ENCODE results near the gene COL15A1. TPM values are rescaled to one million over a fixed set of nuclear protein-coding genes. Genes with fewer than 3 reads are reported as not detected.

COL15A1 gene
- total RNA-seq, 4 donors from 2014 or later = 8.0 to 15.2 (median 12.8) TPM

DNA sequence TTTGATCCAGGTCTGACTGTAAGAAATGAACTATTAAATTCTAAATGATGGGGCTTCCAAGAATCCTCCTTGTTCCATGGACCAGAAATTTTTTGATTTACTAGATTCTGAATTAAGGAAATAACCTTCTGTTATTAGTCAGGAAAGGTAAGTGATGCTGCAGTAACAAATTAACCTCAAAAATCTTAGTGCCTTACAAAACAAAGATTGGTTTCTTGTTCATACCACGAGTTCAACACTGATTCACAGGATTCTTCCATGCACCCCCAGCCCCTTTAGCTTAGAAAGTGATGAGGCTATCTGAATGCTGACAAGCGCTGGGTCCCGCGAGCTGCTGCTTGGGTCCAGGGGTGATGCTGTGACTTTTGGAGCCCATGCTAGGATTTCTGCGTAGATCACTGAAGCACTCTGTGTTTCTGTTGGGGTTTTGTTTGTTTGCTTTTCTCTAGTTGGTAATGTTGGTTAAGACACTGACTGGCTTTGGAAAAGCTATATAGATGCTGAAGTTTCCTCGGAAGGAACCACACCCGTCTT, 52.3 kb downstream of the COL15A1 start:
- H3K27me3 ChIP-seq = no peaks in the 10 kb centered on the region
- no peak overlapping the region for H3K27ac ChIP-seq
- TF ChIP-seq POLR2A (IDR thresholded peaks at IDR 0.05) = no peak
- TF ChIP-seq, protein P1, sequence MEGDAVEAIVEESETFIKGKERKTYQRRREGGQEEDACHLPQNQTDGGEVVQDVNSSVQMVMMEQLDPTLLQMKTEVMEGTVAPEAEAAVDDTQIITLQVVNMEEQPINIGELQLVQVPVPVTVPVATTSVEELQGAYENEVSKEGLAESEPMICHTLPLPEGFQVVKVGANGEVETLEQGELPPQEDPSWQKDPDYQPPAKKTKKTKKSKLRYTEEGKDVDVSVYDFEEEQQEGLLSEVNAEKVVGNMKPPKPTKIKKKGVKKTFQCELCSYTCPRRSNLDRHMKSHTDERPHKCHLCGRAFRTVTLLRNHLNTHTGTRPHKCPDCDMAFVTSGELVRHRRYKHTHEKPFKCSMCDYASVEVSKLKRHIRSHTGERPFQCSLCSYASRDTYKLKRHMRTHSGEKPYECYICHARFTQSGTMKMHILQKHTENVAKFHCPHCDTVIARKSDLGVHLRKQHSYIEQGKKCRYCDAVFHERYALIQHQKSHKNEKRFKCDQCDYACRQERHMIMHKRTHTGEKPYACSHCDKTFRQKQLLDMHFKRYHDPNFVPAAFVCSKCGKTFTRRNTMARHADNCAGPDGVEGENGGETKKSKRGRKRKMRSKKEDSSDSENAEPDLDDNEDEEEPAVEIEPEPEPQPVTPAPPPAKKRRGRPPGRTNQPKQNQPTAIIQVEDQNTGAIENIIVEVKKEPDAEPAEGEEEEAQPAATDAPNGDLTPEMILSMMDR (IDR thresholded peaks at IDR 0.05) = no peak
- WGBS, 2 donors = 94% methylated on average over 7 of the region's 7 CpGs
- H3K36me3 ChIP-seq = no peaks in the 10 kb centered on the region
- H3K4me1 ChIP-seq = peaks cover 20 to 52% of the 10 kb centered on the region in 2 donors
- H3K4me3 ChIP-seq (replicated peaks in 1 of 3) = no peak overlapping the region
- DNase-seq = no peak
- H3K9me3 ChIP-seq = no peaks in the 10 kb centered on the region
- intact Hi-C loops (cut with DNase I) = loop anchor here (5.0 kb wide), 1 partner anchor 134 kb away; no protein-coding TSS in a partner anchor

- TF ChIP-seq, protein P1 (IDR thresholded peaks at IDR 0.05) = no peak
- no peak for TF ChIP-seq POLR2A (IDR thresholded peaks at IDR 0.05)
- Histone ChIP-seq H3K27ac (peak overlapping the region in 1 of 3 donors; percentile 10), H3K9me3 (no peaks in the 10 kb centered on the region), H3K27me3 (no peaks in the 10 kb centered on the region), H3K4me1 (peaks cover 20 to 51% of the 10 kb centered on the region in 2 donors), H3K36me3 (no peaks in the 10 kb centered on the region), H3K4me3 (replicated peaks in 1 of 3) (no peak overlapping the region)
- 48 to 49% methylated on average over 4 of the region's 4 CpGs for WGBS, 2 donors
- DNase-seq = no peak
- intact Hi-C loops (cut with DNase I) = loop anchor here (5.0 kb wide), 1 partner anchor 135 kb away; no protein-coding TSS in a partner anchor
Observed at GRCh38 chr9:98997604-98998003, 53.9 kb downstream of the COL15A1 start.

GRCh38 chr9:98998441-98999151, 54.9 kb downstream of the COL15A1 start:
- intact Hi-C loops (cut with DNase I) = loop anchor here (5.0 kb wide), 1 partner anchor 136 kb away; no protein-coding TSS in a partner anchor
- peaks cover 14 to 41% of the 10 kb centered on the region in 2 donors for H3K4me1 ChIP-seq
- peak overlapping the region in 1 of 3 donors; percentile 0 for H3K27ac ChIP-seq
- DNase-seq = peak; percentile 71 to 74
- H3K9me3 ChIP-seq = no peaks in the 10 kb centered on the region
- no peaks in the 10 kb centered on the region for H3K36me3 ChIP-seq
- H3K4me3 ChIP-seq (replicated peaks in 1 of 3) = no peak overlapping the region
- WGBS, 2 donors = 24 to 34% methylated on average over 15 to 18 of the region's 19 CpGs
- TF ChIP-seq POLR2A (IDR thresholded peaks at IDR 0.05) = no peak
- TF ChIP-seq, protein P1 (IDR thresholded peaks at IDR 0.05) = peak; percentile 64 to 85 (median 74)
- H3K27me3 ChIP-seq = no peaks in the 10 kb centered on the region

DNA sequence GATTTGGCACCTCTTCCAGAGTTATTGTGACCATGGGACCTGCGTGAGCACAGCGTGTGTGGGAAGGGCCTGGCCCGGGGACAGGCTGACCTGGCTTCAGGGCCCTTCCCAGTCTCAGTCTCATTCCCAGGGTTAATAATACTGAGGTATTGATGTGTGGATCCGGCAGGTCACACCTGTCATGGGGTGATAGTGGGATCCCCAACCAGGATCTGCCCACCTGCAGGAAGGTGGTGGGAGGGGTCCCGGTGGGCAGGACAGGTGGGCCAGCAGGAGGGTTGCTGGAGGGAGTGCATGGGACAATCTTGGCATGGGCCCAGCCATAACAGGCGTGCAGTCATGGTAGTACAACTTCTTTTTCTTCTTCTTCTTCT, 55.4 kb downstream of the COL15A1 start:
- TF ChIP-seq POLR2A (IDR thresholded peaks at IDR 0.05) = no peak
- TF ChIP-seq, protein P1 (IDR thresholded peaks at IDR 0.05) = peak in 1 of 6 experiments; percentile 9
- intact Hi-C loops (cut with DNase I) = loop anchor here (5.0 kb wide), 1 partner anchor 137 kb away; no protein-coding TSS in a partner anchor
- Histone ChIP-seq H3K36me3 (no peaks in the 10 kb centered on the region), H3K27ac (peak overlapping the region in 1 of 3 donors; percentile 0), H3K27me3 (no peaks in the 10 kb centered on the region), H3K4me1 (peaks cover 14 to 36% of the 10 kb centered on the region in 2 donors), H3K4me3 (replicated peaks in 1 of 3) (no peak overlapping the region), H3K9me3 (no peaks in the 10 kb centered on the region)
- WGBS, 2 donors = 35 to 58% methylated on average over 4 to 6 of the region's 6 CpGs
- DNase-seq = peak in 1 of 2 donors; percentile 28
